K562 (cell line): ENCODE measurements around the gene RSPH9. TPM values are rescaled to one million over a fixed set of nuclear protein-coding genes. Genes with fewer than 3 reads are reported as not detected.

Source experiments
- AFF1 ChIP-seq, 2 experiments: fragments of 450-650 bp; IDR thresholded peaks; 2 replicates each; pipeline ENCODE4 v1.6.1; 2018; ENCODE audit warnings: mild to moderate bottlenecking in 2 of 2, low read depth in 1 of 2; ENCODE audit not compliant: partially characterized antibody in 2 of 2
- GTF2F1 ChIP-seq: IDR thresholded peaks from 2 replicates; pipeline ENCODE4 v1.6.1; 2011; ENCODE audit warnings: low read depth, low read length, improper control_type of control experiment
- HMG20A ChIP-seq: fragments of 450-650 bp; formaldehyde crosslinking; conservative IDR thresholded peaks from 2 replicates; pipeline ENCODE4 v1.4.0; 2020; ENCODE audit warnings: mild to moderate bottlenecking, mixed read lengths
- MBD1 ChIP-seq: fragments of 250-450 bp; sonication (Bioruptor Pico); IDR thresholded peaks from 2 replicates; pipeline ENCODE4 v1.8.0; 2022; ENCODE audit warnings: inconsistent platforms
- MTA2 ChIP-seq: fragments of 450-650 bp; IDR thresholded peaks from 2 replicates; pipeline ENCODE4 v1.6.1; 2016; ENCODE audit warnings: low read depth
- MYNN ChIP-seq, 2 experiments: sonication (generic); formaldehyde crosslinking in 1 of 2; IDR thresholded peaks; 2 replicates each; pipeline versions ENCODE4 v1.5.0 to v1.6.1; 2016 to 2020; ENCODE audit warnings: antibody characterized with exemption in 1 of 2, missing genetic modification reagents in 1 of 2
- NKRF ChIP-seq: fragments of 450-650 bp; IDR thresholded peaks from 2 replicates; pipeline ENCODE4 v1.6.1; 2016; ENCODE audit warnings: borderline replicate concordance
- PPARD ChIP-seq: fragments of 250-450 bp; sonication (Bioruptor Pico); IDR thresholded peaks from 2 replicates; pipeline ENCODE4 v1.8.0; 2022; ENCODE audit warnings: inconsistent platforms, mild to moderate bottlenecking, moderate library complexity
- TAF1 ChIP-seq: IDR thresholded peaks from 2 replicates; pipeline ENCODE4 v1.6.1; 2011; ENCODE audit warnings: mild to moderate bottlenecking, low read length, moderate library complexity; ENCODE audit not compliant: insufficient read depth, control insufficient read depth, severe bottlenecking; ENCODE audit errors: extremely low read depth
- ZBTB33 ChIP-seq: sonication (generic); formaldehyde crosslinking; IDR thresholded peaks from 2 replicates; pipeline ENCODE4 v1.8.1; 2023; ENCODE audit warnings: mild to moderate bottlenecking, missing genetic modification reagents
- ZBTB9 ChIP-seq: fragments of 450-650 bp; formaldehyde crosslinking; IDR thresholded peaks from 2 replicates; pipeline ENCODE4 v1.4.0; 2020; ENCODE audit warnings: mild to moderate bottlenecking, moderate library complexity
- ZNF232 ChIP-seq: sonication (generic); formaldehyde crosslinking; IDR thresholded peaks from 2 replicates; pipeline ENCODE4 v1.8.0; 2022; ENCODE audit warnings: mild to moderate bottlenecking, missing genetic modification reagents
- ZNF445 ChIP-seq: fragments of 250-450 bp; sonication (Bioruptor Pico); IDR thresholded peaks from 2 replicates; pipeline ENCODE4 v1.4.0; 2020; ENCODE audit warnings: low read depth, mild to moderate bottlenecking, moderate library complexity
- polyA plus RNA-seq, 8 experiments: library from polyadenylated mRNA; depleted of rRNA in 4 of 8; stranded (reverse) in 5 of 8; unstranded in 3 of 8; fragments of >200 nt; fragmentation: Nextera tagmentation in 2 of 8; fragmentation: Illumina TruSeq in 1 of 8; extraction: Ambion mirVana in 2 of 8; extraction: Trizol in 1 of 8; gene quantifications; 2 replicates each; pipeline versions ENCODE4 v1.2.1 to v1.2.3, GENCODE V29; 2011 to 2014; ENCODE audit warnings: inconsistent platforms in 1 of 8, missing spikeins in 1 of 8
- total RNA-seq, 7 experiments: library from RNA; depleted of rRNA in 6 of 7; stranded (reverse); fragments of >200 nt in 6 of 7; fragmentation: Illumina TruSeq in 2 of 7; extraction: Trizol in 2 of 7; gene quantifications; 2 replicates each; pipeline versions ENCODE4 v1.2.1 to v1.2.3, GENCODE V29; 2011 to 2021; ENCODE audit warnings: low replicate concordance in 1 of 7

The RSPH9 gene
- total and polyA plus RNA-seq, 9 of the 15 experiments (the other 6 are each of a cell fraction or from before 2014, with no cell fraction given), result 0.05 to 0.60 (median 0.39) TPM; not detected in 6

- TF ChIP-seq MBD1 (CRISPR knock-in tag), result no peak
- no peak for TF ChIP-seq ZNF232
- no peak for TF ChIP-seq PPARD
- TF ChIP-seq ZBTB9 (CRISPR knock-in tag), result no peak
- TF ChIP-seq NKRF, result no peak
- TF ChIP-seq HMG20A (CRISPR knock-in tag), result no peak
- TF ChIP-seq AFF1 (IDR thresholded peaks at IDR 0.05; ENCODE audit: low read depth in 1 of 2, partially characterized antibody in 2 of 2), result no peak
- TF ChIP-seq GTF2F1, result no peak
- no peak for TF ChIP-seq ZBTB33 (CRISPR knock-in tag)
- no peak for TF ChIP-seq ZNF445 (CRISPR knock-in tag)
- 0 out of 2 replicates have a peak, but pooled peaks have one; percentile 10 for TF ChIP-seq MYNN (IDR thresholded peaks at IDR 0.05)
- no peak for TF ChIP-seq MYNN (CRISPR knock-in tag; IDR thresholded peaks at IDR 0.05)
- no peak for TF ChIP-seq TAF1
- no peak for TF ChIP-seq MTA2
Observed at GRCh38 chr6:43623880-43624785, 20.7 kb upstream of the RSPH9 start (continued).
